Measurements from ENCODE around the gene KATNBL1. TPM values are rescaled to one million over a fixed set of nuclear protein-coding genes. Genes with fewer than 3 reads are reported as not detected.

The KATNBL1 gene
- total and polyA plus RNA-seq, 9 donors, result 64.0 to 132 (median 90.4) TPM

GRCh38 chr15:34106423-34106822 is 103.5 kb downstream of the KATNBL1 start:
- H3K9me3 ChIP-seq (replicated peaks; ENCODE audit: control insufficient read depth, low read depth, low read length), result no peaks in the 10 kb centered on the region
- no CpG with 5 or more reads among the region's 1 CpG for WGBS (ENCODE audit: insufficient coverage)
- peaks cover 2% of the 10 kb centered on the region for H3K4me1 ChIP-seq (ENCODE audit: control insufficient read depth, insufficient read depth, low read length)
- peaks cover 2% of the 10 kb centered on the region for H3K36me3 ChIP-seq (ENCODE audit: control insufficient read depth, insufficient read depth, low read length)
- H3K27me3 ChIP-seq (ENCODE audit: control insufficient read depth, insufficient read depth, low read length), result no peaks in the 10 kb centered on the region
- no peak for DNase-seq
- H3K4me3 ChIP-seq (ENCODE audit: low read length), result no peak overlapping the region
- H3K27ac ChIP-seq (ENCODE audit: low read length), result no peak overlapping the region

GRCh38 chr15:34102175-34102925 is 107.5 kb downstream of the KATNBL1 start:
- H3K4me3 ChIP-seq (ENCODE audit: low read length), result peak overlapping the region; percentile 91
- no peak for DNase-seq
- no peaks in the 10 kb centered on the region for H3K27me3 ChIP-seq (ENCODE audit: control insufficient read depth, insufficient read depth, low read length)
- no peaks in the 10 kb centered on the region for H3K9me3 ChIP-seq (replicated peaks; ENCODE audit: control insufficient read depth, low read depth, low read length)
- H3K27ac ChIP-seq (ENCODE audit: low read length), result peak overlapping the region; percentile 95
- H3K4me1 ChIP-seq (ENCODE audit: control insufficient read depth, insufficient read depth, low read length), result peaks cover 2% of the 10 kb centered on the region
- 35% methylated on average over 20 of the region's 29 CpGs for WGBS (ENCODE audit: insufficient coverage)
- H3K36me3 ChIP-seq (ENCODE audit: control insufficient read depth, insufficient read depth, low read length), result peaks cover 2% of the 10 kb centered on the region

- peak within 1 kb of the TSS; percentile 91 for H3K4me3 ChIP-seq (ENCODE audit: low read length)
- peaks cover 2% of the 10 kb centered on the region for H3K4me1 ChIP-seq (ENCODE audit: control insufficient read depth, insufficient read depth, low read length)
- no peaks in the 10 kb centered on the region for H3K27me3 ChIP-seq (ENCODE audit: control insufficient read depth, insufficient read depth, low read length)
- no peaks in the 10 kb centered on the region for H3K9me3 ChIP-seq (replicated peaks; ENCODE audit: control insufficient read depth, low read depth, low read length)
- peak within 1 kb of the TSS; percentile 95 for H3K27ac ChIP-seq (ENCODE audit: low read length)
- DNase-seq, result peak; percentile 100
- H3K36me3 ChIP-seq (ENCODE audit: control insufficient read depth, insufficient read depth, low read length), result peaks cover 2% of the 10 kb centered on the region
- WGBS (ENCODE audit: insufficient coverage), result under 1% methylated on average over 47 of the region's 48 CpGs
Measured at GRCh38 chr15:34101366-34102174, 108.3 kb downstream of the KATNBL1 start, which contains the start of the genes EMC7 and PGBD4. TSS of gene EMC7 (minus strand) at chr15:34101862. CDS start at chr15:34101839, 23 bp downstream. TSS of gene PGBD4 (plus strand) at chr15:34102083. CDS start at chr15:34102532, 449 bp downstream.

- H3K9me3 ChIP-seq (replicated peaks; ENCODE audit: control insufficient read depth, low read depth, low read length), result no peaks in the 10 kb centered on the region
- no CpG with 5 or more reads among the region's 5 CpGs for WGBS (ENCODE audit: insufficient coverage)
- DNase-seq, result no peak
- no peak overlapping the region for H3K4me3 ChIP-seq (ENCODE audit: low read length)
- no peak overlapping the region for H3K27ac ChIP-seq (ENCODE audit: low read length)
- no peaks in the 10 kb centered on the region for H3K27me3 ChIP-seq (ENCODE audit: control insufficient read depth, insufficient read depth, low read length)
- peaks cover 2% of the 10 kb centered on the region for H3K36me3 ChIP-seq (ENCODE audit: control insufficient read depth, insufficient read depth, low read length)
- peaks cover 2% of the 10 kb centered on the region for H3K4me1 ChIP-seq (ENCODE audit: control insufficient read depth, insufficient read depth, low read length)
Measured at GRCh38 chr15:34099914-34100313, 110.0 kb downstream of the KATNBL1 start.

Other genes with a start within 250 kb of the KATNBL1 start
- not detected for gene CHRM5, start 241.6 kb downstream of the KATNBL1 start, total RNA-seq
- gene CHRM5, start 241.6 kb downstream of the KATNBL1 start, polyA plus RNA-seq (ENCODE audit: insufficient read depth in 1 of 8, insufficient read length in 8 of 8, low replicate concordance in 1 of 8), result under 1 TPM in 7 of 8 donors, not detected in 1; 0.02 to 0.12 (median 0.05) TPM
- gene AVEN, start 170.9 kb downstream of the KATNBL1 start, total RNA-seq, result 21.5 TPM
- gene AVEN, start 170.9 kb downstream of the KATNBL1 start, polyA plus RNA-seq (ENCODE audit: insufficient read depth in 1 of 8, insufficient read length in 8 of 8, low replicate concordance in 1 of 8), result 10 to 100 TPM; 16.7 to 22.8 (median 19.3) TPM
- 26.2 TPM for gene EMC7, start 108.2 kb downstream of the KATNBL1 start, total RNA-seq
- 10 to 100 TPM; 43.0 to 55.7 (median 50.6) TPM for gene EMC7, start 108.2 kb downstream of the KATNBL1 start, polyA plus RNA-seq (ENCODE audit: insufficient read depth in 1 of 8, insufficient read length in 8 of 8, low replicate concordance in 1 of 8)
- 1.6 TPM for gene PGBD4, start 108.0 kb downstream of the KATNBL1 start, total RNA-seq
- 1 to 10 TPM; 1.0 to 1.9 (median 1.3) TPM for gene PGBD4, start 108.0 kb downstream of the KATNBL1 start, polyA plus RNA-seq (ENCODE audit: insufficient read depth in 1 of 8, insufficient read length in 8 of 8, low replicate concordance in 1 of 8)
- 78.1 TPM for gene EMC4, start 14.9 kb upstream of the KATNBL1 start, total RNA-seq
- 10 to 100 TPM; 74.8 to 84.3 (median 78.8) TPM for gene EMC4, start 14.9 kb upstream of the KATNBL1 start, polyA plus RNA-seq (ENCODE audit: insufficient read depth in 1 of 8, insufficient read length in 8 of 8, low replicate concordance in 1 of 8)
- 11.7 TPM for gene SLC12A6, start 127.7 kb upstream of the KATNBL1 start, total RNA-seq
- gene SLC12A6, start 127.7 kb upstream of the KATNBL1 start, polyA plus RNA-seq (ENCODE audit: insufficient read depth in 1 of 8, insufficient read length in 8 of 8, low replicate concordance in 1 of 8), result 10 to 100 TPM; 12.2 to 18.6 (median 15.3) TPM
- 149 TPM for gene NOP10, start 133.0 kb upstream of the KATNBL1 start, total RNA-seq
- 100 to 1,000 TPM in 5 of 8 donors, 10 to 100 TPM in 3; 82.8 to 117 (median 101) TPM for gene NOP10, start 133.0 kb upstream of the KATNBL1 start, polyA plus RNA-seq (ENCODE audit: insufficient read depth in 1 of 8, insufficient read length in 8 of 8, low replicate concordance in 1 of 8)
- not detected for gene NUTM1, start 133.2 kb upstream of the KATNBL1 start, total RNA-seq
- under 1 TPM in 2 of 8 donors, not detected in 6; 0.04 to 0.05 TPM for gene NUTM1, start 133.2 kb upstream of the KATNBL1 start, polyA plus RNA-seq (ENCODE audit: insufficient read depth in 1 of 8, insufficient read length in 8 of 8, low replicate concordance in 1 of 8)
- gene LPCAT4, start 157.1 kb upstream of the KATNBL1 start, total RNA-seq, result 10.8 TPM
- gene LPCAT4, start 157.1 kb upstream of the KATNBL1 start, polyA plus RNA-seq (ENCODE audit: insufficient read depth in 1 of 8, insufficient read length in 8 of 8, low replicate concordance in 1 of 8), result 10 to 100 TPM; 26.8 to 41.4 (median 37.1) TPM
- gene GOLGA8A, start 227.7 kb upstream of the KATNBL1 start, total RNA-seq, result 35.2 TPM
- gene GOLGA8A, start 227.7 kb upstream of the KATNBL1 start, polyA plus RNA-seq (ENCODE audit: insufficient read depth in 1 of 8, insufficient read length in 8 of 8, low replicate concordance in 1 of 8), result 10 to 100 TPM; 20.5 to 75.9 (median 59.1) TPM